H9 (cell line): ENCODE measurements around the gene ZSWIM6. TPM values are rescaled to one million over a fixed set of nuclear protein-coding genes. Genes with fewer than 3 reads are reported as not detected.

Source experiments
- DNase-seq: peaks from one replicate; pipeline ENCODE4 v3.0.0-alpha.2; 2017
- H2AFZ ChIP-seq: one replicate; pipeline ENCODE4 v1.6.1; 2013; ENCODE audit warnings: mild to moderate bottlenecking, low read length, control low read depth, moderate library complexity
- H2AK5ac ChIP-seq: 2 replicates; pipeline ENCODE4 v1.6.1; 2013; ENCODE audit warnings: low read length, control low read depth, mixed read lengths; ENCODE audit not compliant: insufficient read length
- H2BK120ac ChIP-seq: one replicate; pipeline ENCODE4 v1.6.1; 2013; ENCODE audit warnings: low read depth, mild to moderate bottlenecking, low read length, control low read depth, inconsistent platforms; ENCODE audit not compliant: poor library complexity, severe bottlenecking
- H2BK12ac ChIP-seq: 2 replicates; pipeline ENCODE4 v1.6.1; 2013; ENCODE audit warnings: low read length, control low read depth, mixed read lengths, low read depth; ENCODE audit not compliant: insufficient read length
- H2BK15ac ChIP-seq: 2 replicates; pipeline ENCODE4 v1.6.1; 2013; ENCODE audit warnings: low read depth, low read length, control low read depth
- H2BK20ac ChIP-seq: one replicate; pipeline ENCODE4 v1.6.1; 2013; ENCODE audit warnings: low read depth, mild to moderate bottlenecking, low read length, control low read depth, inconsistent platforms; ENCODE audit not compliant: poor library complexity, severe bottlenecking
- H2BK5ac ChIP-seq: 2 replicates; pipeline ENCODE4 v1.6.1; 2013; ENCODE audit warnings: low read length, control low read depth, mixed read lengths; ENCODE audit not compliant: insufficient read length
- H3K14ac ChIP-seq: 2 replicates; pipeline ENCODE4 v1.6.1; 2013; ENCODE audit warnings: low read length, control low read depth; ENCODE audit not compliant: insufficient read depth
- H3K18ac ChIP-seq: 2 replicates; pipeline ENCODE4 v1.6.1; 2013; ENCODE audit warnings: low read depth, mild to moderate bottlenecking, mixed read lengths, low read length, control low read depth; ENCODE audit not compliant: insufficient read length
- H3K23ac ChIP-seq: 2 replicates; pipeline ENCODE4 v1.6.1; 2013; ENCODE audit warnings: low read length, control low read depth, mixed read lengths, low read depth; ENCODE audit not compliant: insufficient read length
- H3K23me2 ChIP-seq: 2 replicates; pipeline ENCODE4 v1.6.1; 2013; ENCODE audit warnings: low read depth, mild to moderate bottlenecking, mixed read lengths, low read length, control low read depth; ENCODE audit not compliant: insufficient read length, poor library complexity, severe bottlenecking
- H3K27ac ChIP-seq: 2 replicates; pipeline ENCODE4 v1.5.1; 2013; ENCODE audit warnings: low read length, control low read depth, mixed read lengths, low read depth; ENCODE audit not compliant: insufficient read length
- H3K27me3 ChIP-seq: 2 replicates; pipeline ENCODE4 v1.6.1; 2013; ENCODE audit warnings: low read length, control low read depth, inconsistent platforms; ENCODE audit not compliant: insufficient read depth
- H3K4ac ChIP-seq: 2 replicates; pipeline ENCODE4 v1.6.1; 2013; ENCODE audit warnings: low read depth, mild to moderate bottlenecking, control low read depth, inconsistent platforms, low read length, moderate library complexity
- H3K4me1 ChIP-seq: 2 replicates; pipeline ENCODE4 v1.6.1; 2013; ENCODE audit warnings: low read length, control low read depth, inconsistent platforms; ENCODE audit not compliant: insufficient read depth
- H3K4me2 ChIP-seq: 2 replicates; pipeline ENCODE4 v1.6.1; 2013; ENCODE audit warnings: low read length, control low read depth, mixed read lengths; ENCODE audit not compliant: insufficient read length, insufficient read depth
- H3K56ac ChIP-seq: 2 replicates; pipeline ENCODE4 v1.6.1; 2013; ENCODE audit warnings: low read depth, mild to moderate bottlenecking, mixed read lengths, low read length, control low read depth; ENCODE audit not compliant: insufficient read length
- H3K79me1 ChIP-seq: 2 replicates; pipeline ENCODE4 v1.6.1; 2013; ENCODE audit warnings: low read depth, mild to moderate bottlenecking, moderate library complexity, low read length, control low read depth, inconsistent platforms; ENCODE audit not compliant: insufficient read depth, poor library complexity, severe bottlenecking
- H3K79me2 ChIP-seq: 2 replicates; pipeline ENCODE4 v1.6.1; 2013; ENCODE audit warnings: low read length, control low read depth, inconsistent platforms; ENCODE audit not compliant: insufficient read depth
- H3K9ac ChIP-seq: 2 replicates; pipeline ENCODE4 v1.6.1; 2013; ENCODE audit warnings: low read length, control low read depth, mixed read lengths; ENCODE audit not compliant: insufficient read length; ENCODE audit errors: extremely low read depth
- H3K9me3 ChIP-seq: one replicate; pipeline ENCODE4 v1.6.1; 2013; ENCODE audit warnings: low read depth, low read length, inconsistent platforms; ENCODE audit not compliant: control insufficient read depth
- H3T11ph ChIP-seq: one replicate; pipeline ENCODE4 v1.6.1; 2013; ENCODE audit warnings: mild to moderate bottlenecking, low read length, control low read depth, inconsistent platforms
- H4K20me1 ChIP-seq: one replicate; pipeline ENCODE4 v1.6.1; 2013; ENCODE audit not compliant: control insufficient read depth, insufficient read length, insufficient read depth
- H4K5ac ChIP-seq: 2 replicates; pipeline ENCODE4 v1.6.1; 2013; ENCODE audit warnings: low read depth, mild to moderate bottlenecking, mixed read lengths, low read length, control low read depth; ENCODE audit not compliant: insufficient read length
- H4K8ac ChIP-seq: replicated peaks from 2 replicates; pipeline ENCODE4 v1.6.1; 2013; ENCODE audit warnings: low read length, control low read depth, mixed read lengths, low read depth; ENCODE audit not compliant: insufficient read length
- H4K91ac ChIP-seq: 2 replicates; pipeline ENCODE4 v1.6.1; 2013; ENCODE audit warnings: low read depth, mild to moderate bottlenecking, moderate library complexity, mixed read lengths, low read length, control low read depth; ENCODE audit not compliant: insufficient read length
- H3K27ac Mint-ChIP-seq, 3 experiments: 2 replicates in 2 of 3; 3 replicates in 1 of 3; pipeline ENCODE4 v1.8.0; 2020 to 2021; ENCODE audit warnings: mixed read lengths in 3 of 3, mild to moderate bottlenecking in 1 of 3, moderate library complexity in 1 of 3
- H3K27me3 Mint-ChIP-seq: 2 replicates; pipeline ENCODE4 v1.8.0; 2021; ENCODE audit warnings: low read depth, mild to moderate bottlenecking, moderate library complexity, mixed read lengths
- H3K36me3 Mint-ChIP-seq, 3 experiments: 2 replicates in 2 of 3; 3 replicates in 1 of 3; pipeline ENCODE4 v1.8.0; 2020 to 2021; ENCODE audit warnings: low read depth in 3 of 3, mixed read lengths in 3 of 3; ENCODE audit not compliant: insufficient read depth in 1 of 3
- H3K4me1 Mint-ChIP-seq, 2 experiments: 2 replicates each; pipeline ENCODE4 v1.8.0; 2020; ENCODE audit warnings: mixed read lengths in 2 of 2
- H3K4me3 Mint-ChIP-seq, 2 experiments: 2 replicates in 1 of 2; 3 replicates in 1 of 2; pipeline ENCODE4 v1.8.0; 2020 to 2021; ENCODE audit warnings: mild to moderate bottlenecking in 2 of 2, mixed read lengths in 2 of 2, moderate library complexity in 1 of 2
- H3K9me3 Mint-ChIP-seq, 2 experiments: 2 replicates in 1 of 2; 3 replicates in 1 of 2; pipeline ENCODE4 v1.8.0; 2020; ENCODE audit warnings: mild to moderate bottlenecking in 2 of 2, mixed read lengths in 2 of 2, moderate library complexity in 1 of 2
- CTCF ChIP-seq: fragments of 200-600 bp; sonication (generic); conservative IDR thresholded peaks from 3 replicates; pipeline ENCODE4 v1.8.0; 2021; ENCODE audit warnings: antibody characterized with exemption, mild to moderate bottlenecking
- WGBS: extraction: QIAGEN DNeasy Blood & Tissue Kit; methylation state at CpG from one replicate; pipeline ENCODE4 v1.1.7; 2013; ENCODE audit warnings: missing lambda C conversion rate, low lambda C conversion rate, mixed read lengths; ENCODE audit not compliant: insufficient read length; ENCODE audit errors: extremely low coverage; 5-methylcytosine and 5-hydroxymethylcytosine counted together
- total RNA-seq: library from RNA; stranded (reverse); gene quantifications from 2 replicates; pipeline ENCODE4 v1.2.1, GENCODE V29; 2021

Gene ZSWIM6
- total RNA-seq, 1 experiment from 2014 or later, result 11.5 TPM

DNA sequence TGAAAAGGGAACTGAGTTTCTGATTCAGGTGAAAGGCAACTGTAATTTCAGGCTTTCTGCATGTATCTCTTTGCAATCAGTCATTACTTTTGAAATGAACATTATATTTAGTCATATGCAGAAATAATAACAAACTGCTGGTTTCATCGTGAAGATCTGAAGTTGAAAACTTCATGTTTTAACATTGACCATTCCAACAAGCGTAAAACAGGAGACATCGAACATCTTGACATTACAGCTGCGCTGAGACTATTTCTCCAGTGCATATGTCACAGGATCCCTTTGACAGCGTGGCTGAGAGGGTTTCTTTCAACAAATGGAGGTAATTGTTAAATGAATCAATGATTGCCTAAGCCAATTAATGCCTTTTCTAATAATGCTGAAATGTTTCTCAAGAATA, 38.2 kb upstream of the ZSWIM6 start:
- no peaks in the 10 kb centered on the region for H3K79me1 ChIP-seq
- H2AFZ ChIP-seq, result no peak overlapping the region
- no peak overlapping the region for H3K56ac ChIP-seq
- H3K14ac ChIP-seq, result no peak overlapping the region
- no peak overlapping the region for H3K23ac ChIP-seq
- peaks cover 3% of the 10 kb centered on the region for H3K4me1 ChIP-seq
- no peak overlapping the region for H2BK120ac ChIP-seq
- no peak overlapping the region for H3K9ac ChIP-seq
- no peak overlapping the region for H3K27ac ChIP-seq
- no peak overlapping the region for H3K4me3 Mint-ChIP-seq
- H3K27me3 ChIP-seq, result no peaks in the 10 kb centered on the region
- peaks cover 11 to 16% of the 10 kb centered on the region in 2 experiments for H3K4me1 Mint-ChIP-seq
- H4K91ac ChIP-seq, result no peak overlapping the region
- no peak for TF ChIP-seq CTCF
- no peaks in the 10 kb centered on the region for H4K20me1 ChIP-seq
- H2BK20ac ChIP-seq, result no peak overlapping the region
- no peak overlapping the region for H2AK5ac ChIP-seq
- H3K18ac ChIP-seq, result no peak overlapping the region
- no peak overlapping the region for H4K8ac ChIP-seq
- no peak overlapping the region for H2BK5ac ChIP-seq
- H3K9me3 Mint-ChIP-seq, result no peaks in the 10 kb centered on the region
- no peak overlapping the region for H3T11ph ChIP-seq
- H2BK15ac ChIP-seq, result no peak overlapping the region
- H3K4me2 ChIP-seq, result no peak overlapping the region
- H3K4ac ChIP-seq, result no peak overlapping the region
- no peaks in the 10 kb centered on the region; a peak in 1 of 7 replicates for H3K36me3 Mint-ChIP-seq
- WGBS, result no CpG with 5 or more reads among the region's 5 CpGs
- no peaks in the 10 kb centered on the region for H3K9me3 ChIP-seq
- H3K79me2 ChIP-seq, result no peaks in the 10 kb centered on the region
- H2BK12ac ChIP-seq, result no peak overlapping the region
- no peak overlapping the region for H4K5ac ChIP-seq
- no peaks in the 10 kb centered on the region for H3K23me2 ChIP-seq
- DNase-seq, result no peak
- H3K27ac Mint-ChIP-seq, result no peak overlapping the region
- peaks cover 5% of the 10 kb centered on the region; the same call in 1 of the 2 replicates for H3K27me3 Mint-ChIP-seq
